ENCODE data around the gene MECP2. TPM values are rescaled to one million over a fixed set of nuclear protein-coding genes. Genes with fewer than 3 reads are reported as not detected.

MECP2 gene
- total RNA-seq, 1 experiment from 2014 or later, result 88.9 TPM

GRCh38 chrX:154039577-154039976, 57.9 kb downstream of the MECP2 start:
- H3K36me3 ChIP-seq (ENCODE audit: control insufficient read depth, insufficient read depth, low read length), result peaks cover 2% of the 10 kb centered on the region; the same call in 1 of the 2 replicates
- no peak for TF ChIP-seq REST (IDR thresholded peaks at IDR 0.05; ENCODE audit: insufficient read depth in 1 of 2, low read depth in 2 of 2, low read length in 1 of 2)
- no peak for TF ChIP-seq TCF7L2 (IDR thresholded peaks at IDR 0.05; ENCODE audit: low read depth, low read length)
- TF ChIP-seq SIN3A (IDR thresholded peaks at IDR 0.05; ENCODE audit: borderline replicate concordance, insufficient read depth, low read depth, low read length), result no peak
- no peak for TF ChIP-seq CTCF (IDR thresholded peaks at IDR 0.05)
- TF ChIP-seq POLR2AphosphoS5 (IDR thresholded peaks at IDR 0.05; ENCODE audit: low read depth, low read length), result no peak
- intact Hi-C loops (cut with micrococcal nuclease; ENCODE audit: unreplicated experiment) (no loop called here), in situ Hi-C loops (cut with HindIII; ENCODE audit: low pct_unique_long_range_greater_than_20kb, low sequenced_read_pairs) (no loop called here)
- no peaks in the 10 kb centered on the region for H3K4me1 ChIP-seq (ENCODE audit: control insufficient read depth, insufficient read depth, low read length)
- no peak for ATAC-seq
- H3K27ac ChIP-seq (ENCODE audit: low read length), result no peak overlapping the region
- DNase-seq (ENCODE audit: low read depth, low spot score), result no peak
- H3K9me3 ChIP-seq (ENCODE audit: control insufficient read depth, insufficient read depth, low read depth, low read length), result no peaks in the 10 kb centered on the region
- no TSS peak for BruUV-seq (replicated peaks)
- H3K27me3 ChIP-seq (ENCODE audit: control insufficient read depth, insufficient read depth, low read length), result no peaks in the 10 kb centered on the region
- H3K4me3 ChIP-seq (ENCODE audit: low read depth in 2 of 2, low read length in 2 of 2), result no peak overlapping the region
- ChIA-PET CTCF (interaction anchor here (0.6 kb wide), 1 partner anchor 257 kb away, joined by 4 read pairs; no protein-coding TSS in a partner anchor), POLR2A (no interaction called here)

- Histone ChIP-seq H3K9me3 (ENCODE audit: control insufficient read depth, insufficient read depth, low read depth, low read length) (no peaks in the 10 kb centered on the region), H3K36me3 (ENCODE audit: control insufficient read depth, insufficient read depth, low read length) (no peaks in the 10 kb centered on the region; the same call in 1 of the 2 replicates), H3K27me3 (ENCODE audit: control insufficient read depth, insufficient read depth, low read length) (no peaks in the 10 kb centered on the region), H3K4me3 (ENCODE audit: low read depth in 2 of 2, low read length in 2 of 2) (no peak overlapping the region), H3K4me1 (ENCODE audit: control insufficient read depth, insufficient read depth, low read length) (no peaks in the 10 kb centered on the region), H3K27ac (ENCODE audit: low read length) (no peak overlapping the region)
- POLR2A ChIA-PET, result no interaction called here
- no TSS peak for BruUV-seq (replicated peaks)
- TF ChIP-seq CTCF (IDR thresholded peaks at IDR 0.05), result no peak
- no peak for TF ChIP-seq POLR2AphosphoS5 (IDR thresholded peaks at IDR 0.05; ENCODE audit: low read depth, low read length)
- TF ChIP-seq TCF7L2 (IDR thresholded peaks at IDR 0.05; ENCODE audit: low read depth, low read length), result no peak
- no peak for TF ChIP-seq REST (IDR thresholded peaks at IDR 0.05; ENCODE audit: insufficient read depth in 1 of 2, low read depth in 2 of 2, low read length in 1 of 2)
- no peak for TF ChIP-seq SIN3A (IDR thresholded peaks at IDR 0.05; ENCODE audit: borderline replicate concordance, insufficient read depth, low read depth, low read length)
- CTCF ChIA-PET, result no interaction called here
- 0 out of 2 replicates have a peak, but pooled peaks have one; percentile 14 for ATAC-seq
- no peak for DNase-seq (ENCODE audit: low read depth, low spot score)
- intact Hi-C loops (cut with micrococcal nuclease; ENCODE audit: unreplicated experiment), result no loop called here
- in situ Hi-C loops (cut with HindIII; ENCODE audit: low pct_unique_long_range_greater_than_20kb, low sequenced_read_pairs), result no loop called here
Observed at GRCh38 chrX:154038656-154039055, 58.9 kb downstream of the MECP2 start.
